H1 (cell line): ENCODE measurements around the gene HES7. TPM values are rescaled to one million over a fixed set of nuclear protein-coding genes. Genes with fewer than 3 reads are reported as not detected.

Experiments used
- JUND ChIP-seq: IDR thresholded peaks from 2 replicates; pipeline ENCODE4 v1.6.1; 2011; ENCODE audit warnings: mild to moderate bottlenecking, improper control_type of control experiment, low read length
- KDM5A ChIP-seq: fragments of 200-600 bp; IDR thresholded peaks from 2 replicates; pipeline ENCODE4 v1.7.1; 2012; ENCODE audit warnings: mild to moderate bottlenecking, low read length, inconsistent platforms, mixed read lengths
- SAP30 ChIP-seq: fragments of 300-600 bp; sonication (generic); IDR thresholded peaks from 2 replicates; pipeline ENCODE4 v1.7.1; 2012; ENCODE audit warnings: low read length, moderate library complexity, mild to moderate bottlenecking, inconsistent platforms; ENCODE audit not compliant: insufficient read depth, insufficient replicate concordance
- SIRT6 ChIP-seq: IDR thresholded peaks from one replicate; pipeline ENCODE4 v1.7.1; 2012; ENCODE audit warnings: low read length, inconsistent platforms
- SRF ChIP-seq: IDR thresholded peaks from 2 replicates; pipeline ENCODE4 v1.6.1; 2011; ENCODE audit warnings: mild to moderate bottlenecking, low read depth, low read length, moderate library complexity
- TCF12 ChIP-seq: IDR thresholded peaks from 2 replicates; pipeline ENCODE4 v1.6.1; 2011; ENCODE audit warnings: low read depth, mild to moderate bottlenecking, low read length
- polyA plus RNA-seq, 7 experiments: library from polyadenylated mRNA; depleted of rRNA in 3 of 7; stranded (reverse) in 5 of 7; unstranded in 2 of 7; fragments of >200 nt in 5 of 7; fragments of 200-250 nt in 2 of 7; gene quantifications; 1 replicate in 5 of 7; 2 replicates in 1 of 7; 4 replicates in 1 of 7; pipeline versions ENCODE4 v1.2.1 to v1.2.3, GENCODE V29; 2011 to 2013; ENCODE audit warnings: missing spikeins in 2 of 7, mixed read lengths in 2 of 7
- total RNA-seq: library from RNA; stranded (reverse); fragmentation: NEBNext Ultra II Directional; extraction: Animal tissue kit (Norgen Biotek cat#: 25700); gene quantifications from 2 replicates; pipeline ENCODE4 v1.2.1, GENCODE V29; 2021

The HES7 gene
- total and polyA plus RNA-seq, 2 of the 8 experiments (the other 6 are each of a cell fraction or from before 2014, with no cell fraction given): 0.20 to 0.32 TPM

- no peak for TF ChIP-seq SAP30
- no peak for TF ChIP-seq SIRT6
- TF ChIP-seq TCF12: no peak
- no peak for TF ChIP-seq SRF
- no peak for TF ChIP-seq KDM5A
- TF ChIP-seq JUND: no peak
- TF ChIP-seq, all 59 proteins: peak for 0
These were observed 29.6 kb upstream of the HES7 start (continued) for GRCh38 chr17:8153525-8153956.
